ENCODE results near the gene FBRSL1.

Gene FBRSL1

DNA sequence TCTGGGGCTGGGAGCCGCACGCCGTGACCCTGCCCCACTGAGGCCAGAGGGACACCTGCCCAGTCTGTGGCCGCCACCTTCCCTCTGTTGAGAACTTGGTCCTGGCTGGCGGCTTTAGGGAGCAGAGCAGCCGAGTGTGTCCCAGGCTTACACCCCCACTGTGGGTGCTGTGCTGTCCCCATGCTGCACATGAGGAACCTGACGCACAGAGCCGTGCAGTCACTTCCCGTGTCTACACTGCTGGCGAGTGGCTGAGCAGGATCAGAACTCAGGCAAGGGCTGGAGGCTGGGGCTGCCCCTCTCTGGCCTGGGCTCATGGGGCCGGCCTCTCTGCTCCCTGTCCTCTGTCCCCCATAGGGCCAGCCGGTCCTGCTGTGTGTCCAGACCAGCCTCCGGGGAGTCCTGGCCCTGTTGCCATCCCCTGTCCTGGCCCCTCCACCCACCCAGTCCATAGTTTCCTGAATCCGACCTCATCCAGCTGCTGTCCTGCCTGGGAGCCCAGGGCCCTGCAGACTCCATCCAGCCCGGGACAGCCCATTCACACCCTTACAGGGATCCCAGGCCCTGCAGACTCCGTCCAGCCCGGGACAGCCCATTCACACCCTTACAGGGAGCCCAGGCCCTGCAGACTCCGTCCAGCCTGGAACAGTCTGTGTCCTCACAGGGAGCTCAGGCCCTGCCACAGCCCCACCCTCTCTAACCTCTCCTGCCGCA is 10.3 kb downstream of the FBRSL1 start:
- no peak for DNase-seq

GRCh38 chr12:132500856-132501180 is 10.9 kb downstream of the FBRSL1 start:
- DNase-seq: no peak

GRCh38 chr12:132501204-132501940 is 11.4 kb downstream of the FBRSL1 start:
- DNase-seq: no peak

DNA sequence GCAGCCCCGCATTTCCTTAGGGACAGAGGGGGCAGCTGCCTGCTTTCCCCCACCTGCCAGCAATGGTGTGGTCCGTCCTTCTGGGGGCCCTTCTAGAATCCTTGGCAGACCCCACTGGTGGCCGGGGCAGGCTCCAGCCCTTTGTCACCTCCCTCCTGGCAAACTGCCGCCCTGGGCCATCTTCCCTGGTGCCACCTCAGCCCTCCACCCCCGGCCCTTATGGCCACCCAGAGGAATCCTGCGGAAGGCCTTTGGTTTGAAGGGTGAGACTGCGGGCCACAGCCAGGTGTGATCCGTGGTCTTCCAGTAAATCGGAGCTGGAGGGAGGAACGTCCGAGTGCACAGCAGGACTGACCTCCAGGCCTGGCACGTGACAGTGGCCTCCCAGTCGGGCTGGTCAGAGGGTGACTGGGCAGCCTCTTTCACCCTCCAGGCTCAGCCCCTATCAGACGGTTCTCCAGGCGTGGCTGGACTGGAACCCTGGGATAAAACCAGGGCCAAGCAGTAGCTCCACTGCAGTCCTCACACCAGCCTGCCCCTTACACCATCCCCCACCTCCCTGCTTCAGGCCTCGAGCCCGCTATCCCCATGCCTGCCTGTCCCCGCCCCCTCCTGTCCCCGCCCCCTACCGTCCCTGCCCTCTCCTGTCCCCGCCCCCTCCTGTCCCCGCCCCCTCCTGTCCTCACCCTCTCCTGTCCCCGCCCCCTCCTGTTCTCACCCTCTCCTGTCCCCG is 12.4 kb downstream of the FBRSL1 start:
- DNase-seq: no peak

- no peak for DNase-seq
Observed at GRCh38 chr12:132502882-132503193, 12.9 kb downstream of the FBRSL1 start.

- DNase-seq: no peak
Observed at GRCh38 chr12:132503618-132504204, 13.8 kb downstream of the FBRSL1 start.

- no peak for DNase-seq
Observed at GRCh38 chr12:132505105-132505851, 15.3 kb downstream of the FBRSL1 start.

GRCh38 chr12:132505852-132506219 is 15.9 kb downstream of the FBRSL1 start:
- no peak for DNase-seq

DNA sequence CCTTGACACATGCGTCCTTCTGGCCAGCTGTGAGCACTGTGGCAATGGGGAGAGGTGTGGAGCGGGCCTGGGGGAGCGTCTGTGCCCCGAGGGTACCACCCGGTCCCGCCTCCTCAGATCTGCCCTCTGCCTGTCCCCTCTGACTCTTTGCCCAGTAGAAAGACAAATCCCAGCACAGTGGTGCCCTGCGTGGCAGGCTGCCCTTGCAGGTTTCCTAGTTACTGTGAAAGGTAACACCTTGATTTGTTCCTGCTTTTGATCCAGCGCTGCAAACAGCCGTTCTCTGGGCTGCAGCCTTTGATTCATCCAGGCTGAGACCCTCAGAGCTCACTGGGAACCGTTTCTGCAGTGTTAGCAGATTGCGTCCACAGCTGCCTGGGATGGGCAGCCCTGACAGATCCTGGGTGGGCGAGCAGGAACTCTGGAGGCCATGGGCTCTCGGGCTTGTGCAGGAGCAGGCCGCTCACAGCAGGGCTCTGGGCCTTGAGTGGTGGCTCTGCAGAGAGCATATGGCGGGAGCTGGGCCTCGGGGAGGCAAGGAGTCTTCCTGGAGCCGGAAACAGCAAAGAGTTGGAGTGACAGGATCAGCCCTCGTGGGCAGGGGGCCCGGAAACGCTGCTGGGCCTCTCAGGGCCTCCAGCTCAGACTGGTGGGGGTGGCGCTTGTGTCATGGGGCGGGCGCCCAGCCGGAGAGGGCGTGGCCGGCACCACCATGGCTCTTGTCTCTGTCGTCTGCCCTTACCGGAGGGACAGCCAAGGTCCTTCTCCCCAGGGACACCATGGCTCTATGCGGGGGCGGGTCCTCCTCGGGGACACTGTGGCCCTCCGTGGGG is 16.6 kb downstream of the FBRSL1 start:
- DNase-seq: no peak

DNA sequence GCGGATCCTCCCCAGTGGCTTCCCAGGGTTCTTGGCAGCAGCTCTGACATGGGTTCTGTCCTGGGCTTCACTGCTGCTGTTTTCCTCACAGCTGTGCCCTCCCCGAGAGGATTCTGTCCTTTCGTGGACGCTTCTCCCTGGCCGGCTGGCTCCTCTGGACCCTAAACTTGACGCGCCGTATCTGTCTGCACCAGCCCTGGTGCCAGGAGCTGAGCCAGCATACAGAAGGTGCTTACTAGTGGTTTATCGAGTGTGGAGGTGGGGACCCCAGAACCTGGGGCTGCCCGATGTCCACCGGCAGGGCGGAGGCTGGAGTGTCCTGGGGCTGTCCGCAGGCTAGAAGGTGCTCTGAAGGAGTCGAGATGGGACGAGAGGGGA is 17.2 kb downstream of the FBRSL1 start:
- no peak for DNase-seq

DNA sequence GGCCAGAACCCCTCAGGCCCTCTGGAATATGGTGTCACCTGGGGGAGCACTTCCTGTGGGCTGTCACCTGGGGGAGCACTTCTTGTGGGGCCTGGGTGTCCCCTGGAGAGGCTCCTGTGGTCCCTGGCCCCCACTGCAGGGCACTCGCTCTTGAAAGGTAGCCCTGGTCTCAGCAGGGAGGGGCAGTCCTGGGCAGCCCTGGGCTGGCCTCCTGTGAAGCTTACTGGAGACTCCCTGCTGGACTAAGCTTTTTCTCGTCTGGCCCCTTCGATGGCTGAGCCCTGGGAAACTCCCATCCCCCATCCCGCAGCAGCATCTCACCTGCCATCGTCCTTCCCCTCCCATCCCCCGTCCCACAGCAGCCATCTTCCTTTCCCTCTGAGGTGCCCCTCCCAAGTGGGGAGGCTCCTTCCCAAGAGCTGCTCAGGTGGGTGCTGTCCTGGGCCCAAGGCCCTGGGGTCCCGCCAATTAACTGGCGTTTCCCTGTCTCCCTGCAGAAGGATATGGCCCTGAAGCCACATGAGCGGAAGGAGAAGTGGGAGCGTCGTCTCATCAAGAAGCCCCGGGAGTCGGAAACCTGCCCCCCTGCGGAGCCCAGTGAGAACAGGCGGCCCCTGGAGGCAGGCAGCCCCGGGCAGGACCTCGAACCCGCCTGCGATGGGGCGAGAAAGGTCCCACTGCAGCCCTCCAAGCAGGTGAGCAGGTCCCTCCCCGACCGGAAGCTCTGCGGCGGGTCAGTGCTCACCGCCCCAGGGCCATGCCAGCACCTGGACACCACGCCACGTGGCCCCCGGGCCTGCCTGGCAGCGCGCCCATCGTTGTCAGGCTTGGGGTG is 17.9 kb downstream of the FBRSL1 start:
- no peak for DNase-seq

DNA sequence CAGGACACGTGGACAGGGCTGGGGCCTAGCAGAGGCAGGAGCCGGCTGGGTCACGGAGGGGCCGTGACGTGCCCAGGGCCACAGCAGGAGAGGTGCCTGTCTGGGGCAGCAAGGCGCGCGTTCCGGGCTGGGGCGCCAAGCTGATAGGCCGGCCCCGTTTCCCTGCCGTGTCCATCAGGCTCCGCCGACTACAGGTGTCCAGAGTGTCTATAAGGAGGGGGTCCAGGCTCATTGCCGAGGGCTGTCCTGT is 18.5 kb downstream of the FBRSL1 start:
- DNase-seq: no peak

DNA sequence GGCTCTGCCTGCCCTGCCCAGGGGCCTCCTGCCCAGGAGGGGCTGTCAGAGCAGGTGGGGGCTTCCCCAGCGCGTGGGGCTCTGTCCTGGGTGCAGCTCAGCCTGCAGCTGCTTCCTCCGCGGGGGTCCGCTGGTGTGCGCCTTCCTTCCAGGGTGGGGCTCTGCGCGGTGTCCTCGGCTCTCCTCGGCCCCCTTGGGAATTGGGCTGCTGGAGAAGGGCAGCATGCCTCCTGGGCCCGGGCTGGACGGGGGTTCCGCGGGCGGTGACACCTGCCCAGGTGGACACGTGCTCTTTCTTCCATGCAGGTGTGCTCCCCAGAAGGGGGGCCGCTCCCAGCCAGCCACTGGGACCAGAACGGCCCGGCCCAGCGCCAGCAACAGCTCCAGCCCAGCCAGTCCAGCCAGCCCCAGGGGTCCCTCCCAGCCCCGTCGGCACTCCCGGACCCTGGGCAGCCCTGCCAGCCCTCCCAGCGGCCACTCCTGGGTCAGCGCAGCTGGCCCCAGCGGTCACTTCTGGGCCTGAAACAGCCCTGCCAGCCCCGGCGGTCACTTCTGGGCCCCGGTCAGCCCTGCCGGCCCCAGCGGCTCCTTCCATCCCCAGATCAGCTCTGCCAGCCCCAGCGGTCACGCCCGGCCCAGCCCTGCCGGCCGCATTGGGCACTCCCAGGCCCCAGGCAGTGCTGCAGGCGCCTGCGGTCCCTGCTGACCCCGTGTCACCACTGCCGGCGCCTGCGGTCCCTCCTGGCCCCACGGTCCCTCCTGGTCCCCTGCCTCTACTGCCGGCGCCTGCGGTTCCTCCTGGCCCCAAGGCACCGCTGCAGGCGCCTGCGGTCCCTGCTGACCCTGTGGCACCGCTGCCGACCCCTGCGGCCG is 19.1 kb downstream of the FBRSL1 start:
- no peak for DNase-seq

DNA sequence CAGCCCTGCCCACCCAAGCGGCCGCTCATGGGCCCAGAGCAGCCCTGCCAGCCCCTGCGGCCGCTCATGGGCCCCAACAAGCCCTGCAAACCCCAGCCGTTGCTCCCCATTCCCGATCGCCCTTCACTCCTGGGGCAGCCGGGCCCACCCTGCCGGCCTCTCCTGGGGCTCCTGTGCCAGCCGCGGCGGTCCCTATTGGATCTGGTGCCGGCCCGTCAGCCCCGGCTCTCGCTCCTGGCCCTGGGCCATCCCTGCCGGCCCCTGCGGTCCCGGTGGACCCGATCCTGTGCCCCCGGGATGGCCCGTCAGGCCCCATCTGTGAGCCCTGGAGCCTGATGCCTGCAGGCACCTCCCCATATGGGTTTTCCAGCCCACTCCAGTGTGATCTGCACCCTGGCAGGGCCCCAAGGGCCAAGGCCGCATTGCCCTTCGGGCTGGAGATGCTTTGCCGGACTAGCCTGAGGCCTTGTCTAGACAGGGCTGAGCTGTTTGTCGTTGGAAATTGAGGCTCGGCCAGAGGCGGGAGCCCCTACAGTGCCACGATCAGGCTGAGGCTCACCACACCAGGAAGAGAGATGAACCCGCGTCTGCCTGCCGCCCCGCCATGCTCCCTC is 20.3 kb downstream of the FBRSL1 start:
- DNase-seq: no peak

DNA sequence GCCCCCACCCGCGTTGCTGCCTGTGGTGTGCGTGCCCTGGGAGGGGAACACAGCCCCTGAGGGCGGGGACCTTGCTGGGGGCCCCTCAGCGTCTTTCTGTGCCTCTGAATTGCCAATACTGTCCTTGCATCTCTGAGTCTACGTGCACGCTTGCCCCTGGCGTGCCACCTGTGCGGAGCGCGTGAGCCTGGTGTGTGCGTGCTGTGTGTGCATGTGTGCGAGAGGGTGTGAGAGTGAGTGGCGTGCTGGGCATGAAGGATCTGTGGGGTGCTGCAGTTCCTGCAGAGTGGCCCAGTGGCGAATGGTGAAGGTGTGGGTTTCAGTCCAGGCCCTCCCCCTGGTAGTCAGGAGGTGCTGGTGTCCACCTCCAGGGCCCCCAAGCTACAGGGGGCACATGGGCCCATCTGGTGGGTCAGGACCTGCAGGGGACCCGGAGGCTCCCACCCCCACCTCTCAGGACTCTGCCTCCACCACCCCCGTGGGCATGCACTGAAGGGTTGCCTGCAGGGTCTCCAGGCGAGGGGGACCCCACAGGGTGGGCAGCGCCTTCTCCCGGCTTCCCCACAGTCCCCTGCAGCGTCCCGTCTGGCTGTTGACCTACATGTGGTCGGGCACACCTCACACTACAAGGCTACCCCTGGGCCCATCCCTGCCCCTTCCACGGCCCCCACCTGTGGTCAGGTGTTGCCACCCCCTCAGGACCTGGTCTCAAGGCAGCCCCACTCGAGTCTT is 21.0 kb downstream of the FBRSL1 start:
- DNase-seq: no peak

- no peak for DNase-seq
Observed at GRCh38 chr12:132511516-132512196, 21.7 kb downstream of the FBRSL1 start.

DNA sequence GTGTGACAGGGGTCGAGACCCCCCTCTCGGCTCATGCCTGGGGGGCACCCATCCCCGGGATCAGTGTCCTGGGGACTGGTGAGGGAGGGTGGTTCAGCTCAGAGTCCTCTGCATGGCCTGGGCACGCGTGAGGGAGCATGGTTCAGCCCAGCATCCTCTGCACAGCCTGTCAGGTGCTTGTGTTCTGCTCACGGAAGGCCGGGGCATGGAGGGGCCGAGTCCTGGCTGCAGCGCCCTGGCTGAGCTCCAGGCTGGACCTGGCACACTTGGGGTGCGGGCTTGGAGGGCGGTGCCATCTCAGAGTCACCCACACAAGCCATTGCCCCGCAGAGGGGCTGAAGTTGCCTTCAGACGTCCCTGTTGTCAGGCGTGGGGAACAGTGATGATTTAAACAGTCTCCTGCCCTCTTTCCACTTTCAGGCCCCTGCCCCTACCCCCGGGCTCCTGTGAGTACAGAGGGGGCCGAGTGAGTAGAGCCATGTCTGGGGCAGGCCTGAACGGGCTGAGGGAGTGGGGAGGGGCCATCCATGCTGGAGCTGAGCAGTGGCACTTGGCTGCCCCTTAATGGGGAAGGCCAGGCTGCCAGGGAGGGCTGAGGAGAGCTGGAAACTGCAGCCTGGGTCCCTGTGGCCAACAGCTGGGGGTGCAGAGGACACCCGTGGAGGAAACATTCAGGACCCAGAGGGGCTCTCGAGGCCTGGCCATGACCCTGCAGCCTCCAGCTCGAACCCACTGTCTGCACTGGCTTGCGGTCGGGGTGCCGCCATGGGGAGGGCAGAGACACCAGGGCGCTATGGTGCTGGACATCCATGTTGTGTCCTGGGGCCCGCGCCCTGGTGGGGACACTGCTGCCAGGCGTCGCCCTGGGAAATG is 22.5 kb downstream of the FBRSL1 start:
- no peak for DNase-seq

DNA sequence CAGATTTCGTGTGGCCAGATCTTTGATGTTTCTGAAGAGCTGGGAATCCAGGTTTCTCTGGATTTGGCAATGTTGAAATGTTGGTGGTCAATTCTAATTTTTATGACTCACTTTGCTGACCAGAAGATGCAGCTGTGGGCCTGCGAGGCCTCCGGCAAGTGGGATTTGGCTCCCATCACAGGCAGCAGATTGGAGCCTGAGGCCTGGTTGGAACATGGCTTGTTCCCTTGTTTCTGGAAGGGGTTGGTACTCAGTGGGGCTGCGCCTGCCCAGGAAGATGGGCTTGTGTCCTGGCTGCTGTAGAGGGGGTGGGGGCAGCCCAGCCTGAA is 23.1 kb downstream of the FBRSL1 start:
- DNase-seq: no peak

All from NCI-H1105 treated with DMSO at 0.1 percent for 48 hours (cell line).